Sigmoid colon (tissue), 4 donors: ENCODE results near the gene BRI3.

Experiments used
- CTCF ChIP-seq, 4 experiments: fragments of 450-650 bp in 3 of 4; fragments of 200-600 bp in 1 of 4; IDR thresholded peaks; one replicate each; pipeline ENCODE4 v1.5.1; 2016 to 2019; ENCODE audit warnings: antibody characterized with exemption in 4 of 4, mild to moderate bottlenecking in 3 of 4, moderate library complexity in 2 of 4
- POLR2A ChIP-seq, 2 donors: fragments of 450-650 bp; IDR thresholded peaks; one replicate each; pipeline ENCODE4 v1.6.1; 2016; ENCODE audit warnings: antibody characterized with exemption in 2 of 2, mild to moderate bottlenecking in 2 of 2, moderate library complexity in 2 of 2
- POLR2AphosphoS5 ChIP-seq, 4 donors: sonication (generic); formaldehyde crosslinking; IDR thresholded peaks; one replicate each; pipeline ENCODE4 v1.6.1; 2017; ENCODE audit warnings: antibody characterized with exemption in 4 of 4

- TF ChIP-seq CTCF (IDR thresholded peaks at IDR 0.05) (no peak), POLR2A (IDR thresholded peaks at IDR 0.05) (no peak), POLR2AphosphoS5 (IDR thresholded peaks at IDR 0.05) (no peak)
These were observed 1.2 kb downstream of the BRI3 start for GRCh38 chr7:98282703-98283102.
